Stimulated activated naive CD8-positive, alpha-beta T cell treated with anti-CD3 and anti-CD28 coated beads, Interleukin-15, Interleukin-2, amounts not matched to agents 100 ng/mL and 50 ng/mL, for 24 hours (primary cell): Measurements from ENCODE around the gene RRM2.

Source experiments
- H3K27ac Mint-ChIP-seq: one replicate; pipeline ENCODE4 v1.8.0; 2021; ENCODE audit warnings: mild to moderate bottlenecking, mixed read lengths
- H3K27me3 Mint-ChIP-seq: one replicate; pipeline ENCODE4 v1.8.0; 2021; ENCODE audit warnings: mixed read lengths
- H3K36me3 Mint-ChIP-seq: one replicate; pipeline ENCODE4 v1.8.0; 2021; ENCODE audit warnings: low read depth, mixed read lengths
- H3K4me1 Mint-ChIP-seq: one replicate; pipeline ENCODE4 v1.8.0; 2021; ENCODE audit warnings: low read depth, mixed read lengths
- H3K4me3 Mint-ChIP-seq: one replicate; pipeline ENCODE4 v1.8.0; 2021; ENCODE audit warnings: mild to moderate bottlenecking, mixed read lengths
- H3K9me3 Mint-ChIP-seq: one replicate; pipeline ENCODE4 v1.8.0; 2021; ENCODE audit warnings: mixed read lengths

Gene RRM2

DNA sequence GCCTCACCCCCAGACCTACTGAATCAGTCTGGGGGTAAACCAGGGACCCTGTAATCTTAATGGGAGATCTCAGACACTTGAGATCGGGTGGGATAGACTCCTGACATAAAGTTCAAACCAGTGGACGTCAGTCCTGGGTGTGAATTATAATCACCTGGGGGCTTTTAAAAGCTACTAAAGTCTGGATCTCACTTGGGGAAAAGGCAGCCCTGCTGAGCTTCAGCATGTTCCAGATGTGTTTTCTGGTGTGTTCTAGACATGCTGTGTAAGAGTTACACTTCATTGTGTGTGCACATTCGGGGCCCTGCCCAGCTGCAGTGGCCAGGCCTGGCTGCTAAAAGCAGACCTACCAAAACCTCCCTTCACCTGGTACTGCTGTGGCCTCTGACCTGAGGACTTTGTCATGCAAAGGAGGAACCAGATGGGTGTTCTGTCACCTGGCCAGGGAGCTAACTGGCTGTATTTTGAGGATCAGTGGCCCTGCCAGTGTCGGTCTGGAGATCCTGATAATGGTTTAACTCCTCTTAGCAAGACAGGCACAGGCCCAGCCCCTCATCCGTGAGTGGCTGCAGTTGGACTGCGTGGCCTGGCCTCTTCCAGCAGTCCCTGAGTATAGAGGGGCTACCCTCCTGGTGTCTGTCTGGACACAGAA is 10.6 kb downstream of the RRM2 start:
- peaks cover 17% of the 10 kb centered on the region for H3K4me1 Mint-ChIP-seq
- no peaks in the 10 kb centered on the region for H3K9me3 Mint-ChIP-seq
- peaks cover 60% of the 10 kb centered on the region for H3K36me3 Mint-ChIP-seq
- no peak overlapping the region for H3K4me3 Mint-ChIP-seq
- no peaks in the 10 kb centered on the region for H3K27me3 Mint-ChIP-seq
- no peak overlapping the region for H3K27ac Mint-ChIP-seq

DNA sequence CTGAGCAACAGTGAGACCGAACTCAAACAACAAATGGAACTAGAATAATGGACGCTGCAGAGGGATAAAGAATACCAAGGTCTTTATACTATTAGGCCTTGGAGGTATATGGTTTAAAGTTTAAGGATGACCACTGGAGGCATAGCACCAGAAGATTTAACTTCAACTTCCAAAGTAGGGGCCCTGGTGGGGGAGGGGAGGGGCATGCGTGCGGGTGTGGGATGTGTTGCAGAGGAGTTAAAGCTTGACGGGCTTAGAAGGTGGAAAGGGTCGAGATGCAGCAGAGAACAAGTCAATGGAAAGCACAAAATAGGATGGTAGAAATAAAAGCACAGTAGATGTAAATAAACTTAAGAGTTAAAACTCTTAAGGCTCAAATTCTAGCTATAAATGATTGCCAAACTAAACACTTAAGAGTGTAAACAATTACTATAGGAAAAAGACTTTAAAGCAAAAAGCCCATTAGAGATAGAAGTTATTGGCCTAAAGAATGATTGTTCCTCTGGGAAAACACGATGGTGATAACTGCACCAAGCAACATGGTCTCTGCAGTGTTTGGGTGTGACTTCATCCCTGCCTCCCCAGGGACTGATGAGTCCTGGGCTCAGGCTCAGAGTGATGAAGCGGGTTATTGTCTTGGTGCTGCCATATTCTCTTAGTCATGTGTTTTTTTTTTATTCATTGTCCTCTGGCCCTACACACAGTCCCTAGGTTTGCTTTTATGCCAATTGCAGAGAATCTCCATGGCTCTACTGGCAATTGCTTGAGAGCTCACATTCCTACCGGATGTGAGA is 13.0 kb downstream of the RRM2 start:
- Mint-ChIP-seq H3K27me3 (no peaks in the 10 kb centered on the region), H3K4me1 (no peaks in the 10 kb centered on the region), H3K9me3 (no peaks in the 10 kb centered on the region), H3K27ac (peak overlapping the region; percentile 50), H3K36me3 (peaks cover 47% of the 10 kb centered on the region), H3K4me3 (no peak overlapping the region)

DNA sequence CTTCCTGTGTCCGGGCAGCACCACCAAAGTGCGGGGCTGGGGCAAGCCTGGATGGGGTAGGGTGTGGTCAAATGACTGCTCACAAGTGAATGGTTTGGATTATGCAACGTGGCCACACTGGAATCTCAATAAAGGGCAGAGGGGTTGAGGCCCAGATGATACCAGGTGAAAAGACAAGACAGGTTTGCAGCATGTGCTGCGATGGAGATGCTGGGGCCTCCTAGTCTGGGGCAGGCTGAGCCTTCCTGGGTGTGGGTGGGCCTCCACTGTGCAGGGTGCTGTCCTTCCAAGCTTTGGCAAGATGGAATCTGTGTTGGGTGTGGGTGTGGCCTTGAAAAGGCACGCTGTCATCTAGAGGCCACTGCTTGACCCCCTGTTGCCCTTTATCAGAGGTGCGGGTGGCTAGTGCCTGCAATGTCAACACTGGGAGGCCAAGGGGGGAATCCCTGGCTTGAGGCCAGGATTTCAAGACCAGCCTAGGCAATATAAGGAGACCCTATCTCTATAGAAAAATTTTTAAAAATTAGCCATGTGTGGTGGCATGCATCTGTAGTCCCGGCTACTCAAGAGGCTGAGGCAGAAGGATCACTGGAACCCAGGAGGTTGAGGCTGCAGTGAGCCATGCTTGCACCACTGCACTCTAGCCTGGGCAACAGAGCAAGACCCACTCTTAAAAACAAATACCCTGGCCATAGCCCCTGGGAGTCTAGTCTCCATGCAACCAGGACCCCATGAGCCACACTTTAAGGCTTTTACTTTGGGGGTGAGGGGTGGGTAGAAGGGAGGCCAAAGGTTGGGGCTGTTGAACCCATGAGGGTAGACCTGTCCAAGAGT is 13.8 kb downstream of the RRM2 start:
- no peak overlapping the region for H3K4me3 Mint-ChIP-seq
- H3K27ac Mint-ChIP-seq, result peak overlapping the region; percentile 8
- no peaks in the 10 kb centered on the region for H3K27me3 Mint-ChIP-seq
- peaks cover 2% of the 10 kb centered on the region for H3K4me1 Mint-ChIP-seq
- H3K36me3 Mint-ChIP-seq, result peaks cover 45% of the 10 kb centered on the region
- H3K9me3 Mint-ChIP-seq, result no peaks in the 10 kb centered on the region

DNA sequence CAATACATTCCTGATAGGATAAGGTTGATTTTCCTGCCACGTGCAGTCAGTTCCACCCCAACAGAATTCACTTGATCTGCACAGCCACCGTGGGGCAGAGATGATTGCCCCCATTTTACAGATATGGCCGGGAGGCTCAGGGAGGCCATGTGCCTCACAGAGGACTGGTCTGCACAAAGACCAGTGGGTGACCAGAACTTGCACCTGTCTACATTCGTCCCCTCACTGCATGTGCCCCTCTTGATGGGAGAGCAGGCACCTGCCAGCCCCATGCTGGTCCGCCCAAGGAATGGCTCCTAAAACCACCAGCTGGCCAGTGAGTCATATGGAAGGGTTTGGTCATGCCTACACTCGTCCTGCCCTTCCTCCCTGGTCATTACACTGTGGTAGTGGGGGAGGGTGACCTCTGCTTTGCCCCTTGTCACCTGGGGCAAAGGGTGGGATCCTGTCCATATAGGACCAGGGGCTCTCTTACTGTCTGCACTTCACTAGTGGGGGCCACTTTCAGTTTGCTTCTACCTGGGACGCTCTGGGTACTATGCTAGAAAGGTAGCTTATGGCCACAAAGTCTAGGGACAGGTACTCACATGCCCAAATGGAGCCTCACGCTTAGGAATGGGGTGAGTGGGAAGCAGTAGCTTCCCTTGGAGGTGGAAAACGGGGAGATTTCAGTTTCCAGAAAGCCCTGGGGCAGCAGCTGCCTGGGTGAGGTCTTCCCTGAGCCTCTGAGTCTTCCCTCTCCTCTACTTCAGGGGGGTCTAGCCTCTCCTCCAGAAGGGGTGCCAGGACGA is 14.7 kb downstream of the RRM2 start:
- Mint-ChIP-seq H3K27ac (peak overlapping the region; percentile 8), H3K4me1 (peaks cover 8% of the 10 kb centered on the region), H3K9me3 (no peaks in the 10 kb centered on the region)

DNA sequence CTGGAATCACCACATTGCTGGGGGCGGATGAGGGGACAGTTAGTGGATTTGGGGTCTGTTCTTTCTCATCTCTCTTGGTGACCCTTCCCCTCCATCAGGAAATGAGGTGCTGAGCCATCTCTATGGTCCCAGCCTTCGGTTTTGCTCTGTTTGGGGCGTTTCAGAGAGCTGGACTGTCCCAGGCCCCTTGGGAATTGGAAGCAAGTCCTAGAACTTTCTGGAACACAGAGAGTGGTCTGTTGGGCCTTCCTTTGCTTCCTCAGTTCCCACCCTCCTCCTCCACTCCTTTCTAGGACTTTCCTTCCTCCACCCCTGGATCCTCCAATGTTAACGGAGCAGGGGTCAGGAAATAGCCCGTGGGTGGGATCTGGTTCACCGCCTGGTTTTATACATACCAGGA is 17.0 kb downstream of the RRM2 start:
- Mint-ChIP-seq H3K36me3 (peaks cover 53% of the 10 kb centered on the region), H3K27me3 (no peaks in the 10 kb centered on the region), H3K9me3 (no peaks in the 10 kb centered on the region), H3K4me1 (peaks cover 8% of the 10 kb centered on the region), H3K27ac (no peak overlapping the region), H3K4me3 (no peak overlapping the region)

More for the DNA sequence above, 14.7 kb downstream of the RRM2 start:
- peaks cover 45% of the 10 kb centered on the region for H3K36me3 Mint-ChIP-seq
- no peaks in the 10 kb centered on the region for H3K27me3 Mint-ChIP-seq
- no peak overlapping the region for H3K4me3 Mint-ChIP-seq

DNA sequence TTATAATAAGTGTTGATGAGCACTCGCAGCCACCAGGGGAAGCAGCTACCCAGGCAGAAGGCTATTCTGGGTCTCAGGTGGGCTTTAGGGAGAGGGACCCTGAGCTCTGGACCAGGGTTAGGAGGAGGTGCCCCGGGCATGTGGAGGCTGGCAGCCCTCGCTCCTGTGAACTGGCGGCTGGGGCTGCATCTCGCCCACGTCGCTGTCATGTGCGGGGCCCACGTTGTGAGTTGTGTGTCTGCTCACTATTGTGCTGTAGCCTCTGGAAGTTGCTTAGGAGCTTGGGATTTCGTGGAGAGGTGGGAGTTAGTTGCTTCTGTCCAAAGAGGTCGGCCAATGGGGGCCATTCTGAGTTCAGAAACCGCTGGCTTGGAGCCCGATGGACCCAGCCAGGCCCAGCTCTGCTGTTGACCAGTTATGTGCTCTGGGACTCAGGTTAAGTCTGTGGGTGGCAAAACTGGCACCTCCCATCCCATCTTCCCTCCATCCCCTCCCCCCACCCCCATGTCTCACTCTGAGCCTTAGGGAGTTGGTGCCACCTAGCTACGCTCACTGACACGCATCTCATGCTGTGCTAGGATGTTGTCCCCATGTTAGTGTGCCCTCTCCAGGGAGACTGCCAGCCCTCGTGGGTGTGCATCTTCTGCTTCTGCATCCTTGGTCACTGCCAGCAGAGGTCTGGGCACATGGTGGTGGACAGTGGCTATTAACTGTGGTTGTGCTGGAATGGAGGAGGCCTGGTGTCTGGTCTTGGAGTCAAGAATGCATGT is 18.5 kb downstream of the RRM2 start:
- Mint-ChIP-seq H3K4me3 (no peak overlapping the region), H3K9me3 (no peaks in the 10 kb centered on the region), H3K27ac (peak overlapping the region; percentile 47), H3K27me3 (no peaks in the 10 kb centered on the region), H3K36me3 (peaks cover 43% of the 10 kb centered on the region), H3K4me1 (peaks cover 8% of the 10 kb centered on the region)

DNA sequence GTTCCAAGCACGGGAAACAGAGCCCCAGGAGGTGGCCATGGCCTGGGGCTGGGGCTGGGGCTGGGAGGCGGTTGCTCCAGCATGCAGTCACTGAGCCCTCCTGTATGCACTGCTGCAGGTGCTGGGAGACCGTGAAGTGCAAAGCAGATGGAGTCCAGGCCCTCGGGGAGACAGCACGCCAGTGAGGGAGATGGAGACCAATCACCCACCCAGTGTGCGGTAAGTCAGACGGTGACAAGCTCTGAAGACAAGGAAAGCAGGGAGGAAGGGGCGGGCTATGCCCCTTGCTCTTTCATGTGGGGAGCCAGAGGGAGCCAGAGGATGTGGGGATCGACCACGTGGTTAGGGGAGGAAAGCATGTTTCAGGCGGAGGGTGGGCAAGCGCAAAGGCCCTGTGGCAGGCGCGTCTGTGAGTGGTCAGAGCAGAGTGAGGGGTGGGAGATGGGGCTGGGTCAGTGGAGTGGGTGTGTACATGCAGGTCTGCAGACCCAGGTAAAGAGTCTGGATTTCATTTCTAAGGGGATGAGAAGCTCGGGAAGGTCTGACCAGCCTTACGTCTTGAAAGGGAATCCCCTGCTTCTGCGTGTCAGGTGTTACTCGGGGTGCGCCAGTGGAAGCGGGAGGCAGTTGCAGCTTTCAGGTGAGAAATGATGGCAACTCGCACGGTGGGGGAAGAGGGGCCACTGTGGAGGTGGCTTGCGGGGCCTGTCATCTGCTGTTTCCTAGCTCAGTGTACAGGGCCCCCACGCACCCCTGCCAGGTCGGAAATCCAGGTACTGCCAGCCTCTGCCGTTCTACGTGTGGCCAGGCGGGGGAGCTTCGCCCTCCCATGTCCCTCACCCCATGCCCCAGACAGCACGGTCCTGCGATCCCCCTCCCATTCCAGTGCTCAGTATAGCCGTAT is 19.4 kb downstream of the RRM2 start:
- no peaks in the 10 kb centered on the region for H3K9me3 Mint-ChIP-seq
- no peak overlapping the region for H3K4me3 Mint-ChIP-seq
- H3K4me1 Mint-ChIP-seq, result peaks cover 8% of the 10 kb centered on the region
- no peaks in the 10 kb centered on the region for H3K27me3 Mint-ChIP-seq
- no peak overlapping the region for H3K27ac Mint-ChIP-seq
- H3K36me3 Mint-ChIP-seq, result peaks cover 43% of the 10 kb centered on the region

DNA sequence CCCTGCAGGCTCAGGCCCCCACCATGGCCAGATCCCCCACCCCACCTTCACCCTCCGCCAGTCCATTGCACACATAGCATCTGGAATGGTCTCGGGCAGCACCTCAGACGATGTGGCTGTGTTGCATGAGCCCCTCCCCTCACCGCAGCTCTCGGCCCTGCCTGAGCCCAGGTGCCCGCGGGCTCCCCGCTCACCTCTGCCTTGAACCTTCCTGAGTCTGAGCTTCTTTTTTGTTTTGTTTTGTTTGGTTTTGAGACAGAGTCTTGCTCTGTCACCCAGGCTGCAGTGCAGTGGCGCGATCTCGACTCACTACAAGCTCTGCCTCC is 20.1 kb downstream of the RRM2 start:
- Mint-ChIP-seq H3K27me3 (no peaks in the 10 kb centered on the region), H3K36me3 (peaks cover 46% of the 10 kb centered on the region), H3K4me1 (peaks cover 8% of the 10 kb centered on the region), H3K9me3 (no peaks in the 10 kb centered on the region), H3K4me3 (no peak overlapping the region), H3K27ac (no peak overlapping the region)

DNA sequence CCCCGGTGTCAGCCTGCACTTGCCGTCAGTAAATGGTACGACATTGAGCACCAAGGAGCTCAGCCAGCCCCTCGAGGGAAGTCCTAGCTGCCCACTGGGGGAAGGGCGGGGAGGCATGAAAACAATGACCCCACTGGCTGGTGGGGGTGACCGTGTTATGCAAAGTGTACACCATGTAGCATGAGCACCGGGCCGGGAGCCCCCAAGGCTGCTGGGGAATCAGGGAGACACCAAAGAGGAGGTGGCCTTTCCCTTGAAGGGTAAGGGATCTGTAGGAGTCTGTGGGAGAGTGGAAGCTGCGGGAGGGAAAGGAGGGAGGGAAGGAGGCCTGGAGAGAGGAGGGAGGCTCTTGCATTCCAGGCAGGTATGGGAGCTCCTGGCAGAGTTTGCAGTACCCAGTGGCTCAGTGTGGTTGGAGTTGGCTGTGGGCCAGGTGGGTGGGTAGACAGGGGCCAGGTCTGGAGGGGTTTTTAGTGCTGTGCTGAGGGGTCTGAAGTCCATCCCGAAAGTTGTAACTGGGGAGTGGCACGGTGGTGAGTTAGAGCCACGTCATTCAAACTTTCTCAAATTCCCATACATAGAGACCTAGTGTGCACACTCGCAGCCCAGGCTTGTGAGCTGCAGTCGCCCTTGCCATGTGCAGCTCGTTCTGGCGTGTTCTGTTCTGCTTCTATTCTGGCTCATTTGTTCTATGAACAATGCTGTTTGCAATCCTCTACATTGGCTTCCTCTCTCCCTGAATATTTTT is 22.4 kb downstream of the RRM2 start:
- peaks cover 60% of the 10 kb centered on the region for H3K36me3 Mint-ChIP-seq
- H3K4me1 Mint-ChIP-seq, result peaks cover 8% of the 10 kb centered on the region
- no peaks in the 10 kb centered on the region for H3K9me3 Mint-ChIP-seq
- no peak overlapping the region for H3K27ac Mint-ChIP-seq
- no peaks in the 10 kb centered on the region for H3K27me3 Mint-ChIP-seq
- no peak overlapping the region for H3K4me3 Mint-ChIP-seq

DNA sequence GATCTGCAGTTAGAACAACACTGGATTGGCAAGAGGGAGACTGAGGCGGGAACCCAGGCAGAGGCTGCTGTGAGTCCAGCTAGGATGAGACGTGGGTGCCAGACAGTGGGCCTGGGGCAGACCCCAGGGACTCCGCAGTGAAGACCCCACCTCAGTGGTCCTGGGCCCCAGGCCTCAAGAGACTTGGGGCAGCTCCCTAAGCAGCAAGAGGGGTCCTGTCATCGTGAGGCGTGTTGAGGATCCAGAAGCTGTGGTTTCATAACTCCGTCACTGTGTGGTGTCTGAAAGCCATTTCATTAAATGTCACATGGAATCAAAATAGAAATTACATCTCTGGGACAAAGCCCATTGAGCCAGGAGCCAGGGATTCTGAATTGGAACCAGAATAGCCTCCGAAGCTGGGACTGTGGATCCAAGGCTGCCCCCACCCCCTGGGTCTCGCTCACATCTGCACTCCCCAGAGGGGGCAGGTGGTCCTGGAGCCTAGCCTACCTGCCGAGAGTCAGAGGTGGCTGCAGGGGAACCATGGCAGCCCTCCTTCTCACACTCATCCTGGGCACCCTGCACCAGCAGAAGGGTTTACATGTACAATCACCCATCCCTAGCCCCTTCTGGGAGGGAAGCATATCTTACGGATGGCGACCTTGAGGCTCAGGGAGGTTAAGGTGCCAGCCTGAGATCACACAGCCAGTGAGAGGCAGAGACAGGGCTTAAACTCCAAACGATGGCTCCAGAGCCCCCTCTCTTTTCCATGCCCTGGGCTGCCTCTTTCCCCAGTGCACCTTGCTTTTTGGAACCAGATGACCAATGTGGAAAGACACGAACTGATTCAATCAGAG is 23.2 kb downstream of the RRM2 start:
- Mint-ChIP-seq H3K4me3 (no peak overlapping the region), H3K4me1 (peaks cover 11% of the 10 kb centered on the region), H3K36me3 (peaks cover 59% of the 10 kb centered on the region), H3K27ac (no peak overlapping the region), H3K27me3 (no peaks in the 10 kb centered on the region), H3K9me3 (no peaks in the 10 kb centered on the region)

DNA sequence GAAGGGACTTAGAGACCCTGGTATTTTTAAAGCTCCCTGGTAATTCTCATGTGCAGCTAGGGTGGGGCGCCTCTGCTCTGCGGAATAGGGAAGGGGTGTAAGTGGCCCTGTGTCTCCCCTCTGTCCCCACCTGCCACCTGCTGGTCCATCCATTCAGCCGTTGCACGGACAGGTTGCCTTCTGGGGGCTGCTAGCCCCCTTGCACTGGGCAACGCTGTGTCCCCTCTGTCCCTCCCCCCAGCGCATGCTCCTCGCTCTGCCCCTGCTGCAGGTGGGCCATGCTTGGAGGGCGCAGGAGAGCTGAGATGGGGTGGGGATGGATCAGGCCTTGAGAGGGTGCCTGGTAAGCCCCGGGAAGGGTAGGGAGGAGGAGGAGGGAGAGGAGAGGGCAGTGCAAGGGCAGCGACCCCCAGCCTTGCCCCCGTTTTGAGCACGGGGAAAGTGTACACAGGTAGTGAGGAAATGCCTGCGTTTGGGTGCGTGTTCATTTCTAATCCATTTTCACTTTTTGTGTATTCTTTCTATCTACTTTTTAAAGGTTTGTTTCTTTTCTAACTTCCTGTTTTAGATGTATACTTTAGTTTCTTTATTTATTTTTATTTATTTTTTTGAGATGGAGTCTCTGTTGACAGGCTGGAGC is 23.9 kb downstream of the RRM2 start:
- no peaks in the 10 kb centered on the region for H3K27me3 Mint-ChIP-seq
- H3K4me3 Mint-ChIP-seq, result no peak overlapping the region
- H3K36me3 Mint-ChIP-seq, result peaks cover 55% of the 10 kb centered on the region
- no peaks in the 10 kb centered on the region for H3K9me3 Mint-ChIP-seq
- H3K4me1 Mint-ChIP-seq, result peaks cover 8% of the 10 kb centered on the region
- H3K27ac Mint-ChIP-seq, result no peak overlapping the region
